ENCODE results near the gene OR6C76. TPM values are rescaled to one million over a fixed set of nuclear protein-coding genes. Genes with fewer than 3 reads are reported as not detected.

The OR6C76 gene
- not detected for total RNA-seq

GRCh38 chr12:55425954-55426353, at the start of gene OR6C76:
Gene OR6C76, plus strand, starts transcription at chr12:55426254. Its CDS starts 0 bp downstream, at chr12:55426254.

GRCh38 chr12:55400229-55400628, 25.8 kb upstream of the OR6C76 start, which contains the start of gene OR6C65:
Gene OR6C65, plus strand, starts transcription at chr12:55400529. Its CDS starts 0 bp downstream, at chr12:55400529.

GRCh38 chr12:55443776-55444175, 17.7 kb downstream of the OR6C76 start, which contains the start of gene OR6C2:
Gene OR6C2, plus strand, starts transcription at chr12:55444076. Its CDS starts 8,138 bp downstream, at chr12:55452214.

GRCh38 chr12:55470088-55470829, 44.2 kb downstream of the OR6C76 start, which contains the start of gene OR6C70:
Gene OR6C70, minus strand, starts transcription at chr12:55470138. Its CDS starts 0 bp downstream, at chr12:55470138.

Other genes with a start within 250 kb of the OR6C76 start
- gene OR10A7, start 205.2 kb upstream of the OR6C76 start, total RNA-seq: not detected
- not detected for gene OR6C74, start 181.6 kb upstream of the OR6C76 start, total RNA-seq
- gene OR6C6, start 129.7 kb upstream of the OR6C76 start, total RNA-seq: not detected
- not detected for gene OR6C1, start 111.9 kb upstream of the OR6C76 start, total RNA-seq
- gene OR6C3, start 95.5 kb upstream of the OR6C76 start, total RNA-seq: not detected
- not detected for gene OR6C75, start 63.3 kb upstream of the OR6C76 start, total RNA-seq
- not detected for gene OR6C65, start 25.7 kb upstream of the OR6C76 start, total RNA-seq
- not detected for gene OR6C2, start 17.8 kb downstream of the OR6C76 start, total RNA-seq
- not detected for gene OR6C70, start 43.9 kb downstream of the OR6C76 start, total RNA-seq
- not detected for gene OR6C68, start 66.1 kb downstream of the OR6C76 start, total RNA-seq
- not detected for gene OR6C4, start 123.3 kb downstream of the OR6C76 start, total RNA-seq
- gene OR2AP1, start 146.2 kb downstream of the OR6C76 start, total RNA-seq: not detected
- gene OR10P1, start 210.6 kb downstream of the OR6C76 start, total RNA-seq: not detected